ENCODE measurements around the gene CLTA.

CLTA gene

GRCh38 chr9:36248061-36248460, 57.3 kb downstream of the CLTA start:
- peak; percentile 62 for DNase-seq

- DNase-seq = peak; percentile 52
These were observed 58.5 kb downstream of the CLTA start for GRCh38 chr9:36249189-36249588.

GRCh38 chr9:36250079-36250478, 59.4 kb downstream of the CLTA start:
- peak; percentile 0 for DNase-seq

- no peak for DNase-seq
These were observed 60.7 kb downstream of the CLTA start for GRCh38 chr9:36251428-36251827.

- peak; percentile 97 for DNase-seq
These were observed 67.7 kb downstream of the CLTA start, which contains the start of gene GNE for GRCh38 chr9:36258208-36258995. GNE (minus strand) TSS chr9:36258448; CDS start chr9:36249355, 9,093 bp downstream.

DNA sequence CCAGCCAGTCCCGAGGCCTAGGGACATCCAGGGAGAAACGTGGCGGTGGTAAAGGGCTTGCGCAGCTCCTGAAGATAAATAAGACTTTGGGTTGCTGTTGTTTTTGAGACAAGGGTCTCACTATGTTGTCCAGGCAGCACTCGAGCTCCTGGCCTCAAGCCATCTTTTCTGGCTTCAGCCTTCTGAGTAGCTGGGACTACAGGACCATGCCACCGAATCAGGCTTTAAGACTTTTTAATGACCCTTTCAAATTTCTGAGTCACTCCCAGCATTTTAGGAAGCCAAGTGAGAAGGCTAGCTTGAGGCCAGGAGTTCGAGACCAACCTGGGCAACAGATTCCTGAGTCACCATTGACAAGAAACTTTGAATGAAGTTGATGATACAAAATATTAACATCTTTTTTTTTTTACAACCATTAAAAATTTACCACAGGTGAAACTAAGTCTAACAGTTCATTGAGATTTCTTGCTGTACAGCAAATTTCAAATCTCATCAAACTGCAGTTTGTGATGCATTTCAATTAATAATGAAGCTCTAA, 68.3 kb downstream of the CLTA start:
- peak; percentile 1 for DNase-seq

Measured in inflammatory macrophage treated with lipopolysaccharide for 4 hours (primary cell).